Endothelial cell of hepatic sinusoid (primary cell): Measurements from ENCODE around the gene RAPGEF6.
"Not testable (repeated sequence)": the region's sequence is repeated elsewhere in the genome, so short reads cannot be mapped to it uniquely, and the experiment has no call there.

Source experiments
- in situ Hi-C: cut with HindIII; loops from 2 replicates; pipeline ENCODE4 v1.10.0; 2017; ENCODE audit warnings: low sequenced_read_pairs

The RAPGEF6 gene

GRCh38 chr5:131634996-131635683 lies at the start of gene RAPGEF6:
Gene RAPGEF6, minus strand, starts transcription at chr5:131635229. Its CDS starts 199 bp downstream, at chr5:131635030.
- in situ Hi-C loops, result no loop called here

- in situ Hi-C loops, result no loop called here
These were observed 49.6 kb upstream of the RAPGEF6 start for GRCh38 chr5:131684595-131684994.

GRCh38 chr5:131684051-131684450 lies 49.0 kb upstream of the RAPGEF6 start:
- in situ Hi-C loops, result no loop called here

- in situ Hi-C loops, result no loop called here
These were observed 47.8 kb upstream of the RAPGEF6 start for GRCh38 chr5:131682826-131683225.

- in situ Hi-C loops, result no loop called here
These were observed 47.1 kb upstream of the RAPGEF6 start for GRCh38 chr5:131682175-131682574.

- in situ Hi-C loops, result no loop called here
These were observed 44.9 kb upstream of the RAPGEF6 start for GRCh38 chr5:131679911-131680310.

- in situ Hi-C loops, result not testable (repeated sequence)
These were observed 43.2 kb upstream of the RAPGEF6 start for GRCh38 chr5:131678273-131678672.

GRCh38 chr5:131677115-131677514 lies 42.1 kb upstream of the RAPGEF6 start:
- in situ Hi-C loops, result no loop called here

- in situ Hi-C loops, result no loop called here
These were observed 37.7 kb upstream of the RAPGEF6 start for GRCh38 chr5:131672776-131673175.

- in situ Hi-C loops, result no loop called here
These were observed 37.1 kb upstream of the RAPGEF6 start for GRCh38 chr5:131671994-131672655.

- in situ Hi-C loops, result no loop called here
These were observed 36.4 kb upstream of the RAPGEF6 start for GRCh38 chr5:131671409-131671808.

- in situ Hi-C loops, result loop anchor here (5.0 kb wide), 1 partner anchor 73 kb away; no protein-coding TSS in a partner anchor
These were observed 29.9 kb upstream of the RAPGEF6 start for GRCh38 chr5:131664929-131665328.

GRCh38 chr5:131661933-131662332 lies 26.9 kb upstream of the RAPGEF6 start:
- in situ Hi-C loops, result loop anchor here (5.0 kb wide), 1 partner anchor 70 kb away; no protein-coding TSS in a partner anchor

GRCh38 chr5:131659841-131660240 lies 24.8 kb upstream of the RAPGEF6 start:
- in situ Hi-C loops, result loop anchor here (5.0 kb wide), 1 partner anchor 68 kb away; no protein-coding TSS in a partner anchor

GRCh38 chr5:131659290-131659689 lies 24.3 kb upstream of the RAPGEF6 start:
- in situ Hi-C loops, result no loop called here

GRCh38 chr5:131654776-131655175 lies 19.7 kb upstream of the RAPGEF6 start:
- in situ Hi-C loops, result no loop called here

- in situ Hi-C loops, result no loop called here
These were observed 19.3 kb upstream of the RAPGEF6 start for GRCh38 chr5:131654309-131654708.

- in situ Hi-C loops, result no loop called here
These were observed 14.1 kb upstream of the RAPGEF6 start for GRCh38 chr5:131649161-131649560.

- in situ Hi-C loops, result no loop called here
These were observed 12.2 kb upstream of the RAPGEF6 start for GRCh38 chr5:131647048-131647769.

GRCh38 chr5:131644822-131645221 lies 9.8 kb upstream of the RAPGEF6 start:
- in situ Hi-C loops, result no loop called here

- in situ Hi-C loops, result no loop called here
These were observed 9.3 kb upstream of the RAPGEF6 start for GRCh38 chr5:131644370-131644769.

- in situ Hi-C loops, result no loop called here
These were observed 6.5 kb upstream of the RAPGEF6 start for GRCh38 chr5:131641494-131641893.
